Activated T-cell treated with anti-CD3 and anti-CD28 coated beads, Interleukin-2, amount 50 U/mL, for 1 hour (primary cell): ENCODE results near the gene SAMD8.

Experiments used
- DNase-seq: peaks from one replicate; pipeline ENCODE4 v3.0.0-alpha.2; 2020

The SAMD8 gene

DNA sequence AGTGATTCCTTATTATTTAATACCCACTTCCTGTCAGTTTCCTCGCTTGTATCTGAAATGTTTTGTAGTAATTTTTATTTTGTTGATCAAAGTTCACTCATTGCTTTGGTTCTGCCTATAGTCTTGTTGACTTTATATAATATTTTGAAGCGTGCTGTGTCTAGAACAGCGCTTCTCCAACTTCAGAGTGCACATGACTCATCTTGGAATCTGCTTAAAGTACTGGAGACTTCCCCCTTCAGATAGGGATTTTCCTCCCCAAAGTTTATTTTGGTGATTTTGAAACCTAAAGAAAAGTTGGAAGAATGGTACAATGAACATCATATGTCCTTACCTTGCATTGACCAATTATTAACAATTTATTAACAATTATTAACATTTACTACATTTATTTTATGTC lies 118.5 kb downstream of the SAMD8 start:
- no peak for DNase-seq

DNA sequence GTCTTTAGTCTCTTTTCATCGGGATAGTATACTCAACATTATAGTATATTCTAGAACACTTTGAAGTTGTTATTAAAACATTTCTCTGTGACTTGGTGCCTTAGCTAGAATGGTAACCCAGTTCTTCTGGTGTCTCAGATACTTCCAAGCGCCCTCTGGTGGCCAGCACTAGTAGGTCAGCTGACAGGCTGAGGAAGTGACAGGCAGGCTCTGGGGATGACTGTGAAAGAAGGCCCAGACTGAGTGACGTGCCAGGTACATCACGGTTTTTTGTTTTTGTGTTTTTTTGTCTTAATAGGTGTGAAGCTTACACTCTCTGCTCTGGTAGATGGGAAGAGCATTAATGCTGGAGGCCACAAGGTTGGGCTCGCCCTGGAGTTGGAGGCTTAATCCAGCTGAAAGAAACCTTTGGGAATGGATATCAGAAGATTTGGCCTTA lies 119.2 kb downstream of the SAMD8 start:
- peak; percentile 93 for DNase-seq
